Activated T-cell treated with anti-CD3 and anti-CD28 coated beads for 48 hours (primary cell): Measurements from ENCODE around the gene ISCU.
A peak's percentile ranks its signal among the peaks of the same experiment; 100 is the strongest.

Experiments
- DNase-seq: peaks from one replicate; pipeline ENCODE4 v3.0.0-alpha.2; 2020; ENCODE audit warnings: low read depth

Gene ISCU

GRCh38 chr12:108603743-108604142 lies 41.3 kb downstream of the ISCU start:
- no peak for DNase-seq

GRCh38 chr12:108604208-108604941 lies 42.0 kb downstream of the ISCU start:
- no peak for DNase-seq

- DNase-seq, result no peak
These were observed 42.7 kb downstream of the ISCU start for GRCh38 chr12:108605000-108605689.

GRCh38 chr12:108605690-108606406 lies 43.5 kb downstream of the ISCU start:
- no peak for DNase-seq

- DNase-seq, result no peak
These were observed 44.1 kb downstream of the ISCU start for GRCh38 chr12:108606492-108606891.

GRCh38 chr12:108607981-108608600 lies 45.7 kb downstream of the ISCU start:
- DNase-seq, result no peak

GRCh38 chr12:108608616-108609015 lies 46.2 kb downstream of the ISCU start:
- no peak for DNase-seq

- no peak for DNase-seq
These were observed 47.3 kb downstream of the ISCU start for GRCh38 chr12:108609537-108610335.

- no peak for DNase-seq
These were observed 48.0 kb downstream of the ISCU start for GRCh38 chr12:108610336-108610815.

GRCh38 chr12:108610856-108611605 lies 48.6 kb downstream of the ISCU start:
- no peak for DNase-seq

- no peak for DNase-seq
These were observed 49.6 kb downstream of the ISCU start for GRCh38 chr12:108611884-108612415.

- no peak for DNase-seq
These were observed 50.4 kb downstream of the ISCU start for GRCh38 chr12:108612788-108613282.

- DNase-seq, result no peak
These were observed 51.2 kb downstream of the ISCU start for GRCh38 chr12:108613548-108613947.

GRCh38 chr12:108614041-108614440 lies 51.6 kb downstream of the ISCU start:
- no peak for DNase-seq

GRCh38 chr12:108614639-108615038 lies 52.2 kb downstream of the ISCU start:
- DNase-seq, result no peak

GRCh38 chr12:108615918-108616317 lies 53.5 kb downstream of the ISCU start:
- no peak for DNase-seq

GRCh38 chr12:108616359-108616758 lies 54.0 kb downstream of the ISCU start:
- no peak for DNase-seq

- DNase-seq, result peak; percentile 78
These were observed 54.8 kb downstream of the ISCU start for GRCh38 chr12:108616941-108617858.
